Measurements from ENCODE around the gene CCDC148.

The CCDC148 gene

GRCh38 chr2:158143703-158144360 lies 312.7 kb downstream of the CCDC148 start:
- DNase-seq = no peak

- DNase-seq = no peak
Measured at GRCh38 chr2:158142568-158143332, 313.8 kb downstream of the CCDC148 start.

GRCh38 chr2:158142165-158142564 lies 314.4 kb downstream of the CCDC148 start:
- DNase-seq = no peak

- no peak for DNase-seq
Measured at GRCh38 chr2:158140201-158140600, 316.4 kb downstream of the CCDC148 start.

- no peak for DNase-seq
Measured at GRCh38 chr2:158138255-158138654, 318.3 kb downstream of the CCDC148 start.

- no peak for DNase-seq
Measured at GRCh38 chr2:158135096-158135495, 321.5 kb downstream of the CCDC148 start.

- no peak for DNase-seq
Measured at GRCh38 chr2:158134655-158135054, 321.9 kb downstream of the CCDC148 start.

- no peak for DNase-seq
Measured at GRCh38 chr2:158134055-158134454, 322.5 kb downstream of the CCDC148 start.

- no peak for DNase-seq
Measured at GRCh38 chr2:158131919-158132566, 324.5 kb downstream of the CCDC148 start.

GRCh38 chr2:158131483-158131912 lies 325.1 kb downstream of the CCDC148 start:
- DNase-seq = no peak

- DNase-seq = no peak
Measured at GRCh38 chr2:158130832-158131473, 325.6 kb downstream of the CCDC148 start.

GRCh38 chr2:158129037-158129436 lies 327.5 kb downstream of the CCDC148 start:
- no peak for DNase-seq

- no peak for DNase-seq
Measured at GRCh38 chr2:158128168-158128973, 328.2 kb downstream of the CCDC148 start.

- DNase-seq = no peak
Measured at GRCh38 chr2:158127380-158127804, 329.2 kb downstream of the CCDC148 start.

- DNase-seq = no peak
Measured at GRCh38 chr2:158125756-158126498, 330.6 kb downstream of the CCDC148 start.

GRCh38 chr2:158124896-158125295 lies 331.7 kb downstream of the CCDC148 start:
- no peak for DNase-seq

Measured in activated CD4-positive, alpha-beta T cell treated with anti-CD3 and anti-CD28 coated beads, Interleukin-2, amount 50 U/mL, for 1 hour (primary cell).